Measurements from ENCODE around the gene AIM2. TPM values are rescaled to one million over a fixed set of nuclear protein-coding genes. Genes with fewer than 3 reads are reported as not detected.

The AIM2 gene
- total RNA-seq, 1 donor from 2014 or later, result not detected

GRCh38 chr1:159081626-159082025, 5.1 kb upstream of the AIM2 start:
- H3K4me3 ChIP-seq, result no peak overlapping the region
- DNase-seq (ENCODE audit: extremely low spot score in 2 of 2), result no peak
- no peaks in the 10 kb centered on the region for H3K36me3 ChIP-seq
- intact Hi-C loops (cut with DNase I), result no loop called here
- H3K4me1 ChIP-seq, result peaks cover 8% of the 10 kb centered on the region
- TF ChIP-seq, protein P1, sequence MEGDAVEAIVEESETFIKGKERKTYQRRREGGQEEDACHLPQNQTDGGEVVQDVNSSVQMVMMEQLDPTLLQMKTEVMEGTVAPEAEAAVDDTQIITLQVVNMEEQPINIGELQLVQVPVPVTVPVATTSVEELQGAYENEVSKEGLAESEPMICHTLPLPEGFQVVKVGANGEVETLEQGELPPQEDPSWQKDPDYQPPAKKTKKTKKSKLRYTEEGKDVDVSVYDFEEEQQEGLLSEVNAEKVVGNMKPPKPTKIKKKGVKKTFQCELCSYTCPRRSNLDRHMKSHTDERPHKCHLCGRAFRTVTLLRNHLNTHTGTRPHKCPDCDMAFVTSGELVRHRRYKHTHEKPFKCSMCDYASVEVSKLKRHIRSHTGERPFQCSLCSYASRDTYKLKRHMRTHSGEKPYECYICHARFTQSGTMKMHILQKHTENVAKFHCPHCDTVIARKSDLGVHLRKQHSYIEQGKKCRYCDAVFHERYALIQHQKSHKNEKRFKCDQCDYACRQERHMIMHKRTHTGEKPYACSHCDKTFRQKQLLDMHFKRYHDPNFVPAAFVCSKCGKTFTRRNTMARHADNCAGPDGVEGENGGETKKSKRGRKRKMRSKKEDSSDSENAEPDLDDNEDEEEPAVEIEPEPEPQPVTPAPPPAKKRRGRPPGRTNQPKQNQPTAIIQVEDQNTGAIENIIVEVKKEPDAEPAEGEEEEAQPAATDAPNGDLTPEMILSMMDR (IDR thresholded peaks at IDR 0.05), result no peak
- TF ChIP-seq POLR2AphosphoS5 (IDR thresholded peaks at IDR 0.05; ENCODE audit: insufficient read depth in 1 of 2, low read depth in 1 of 2) (no peak), POLR2A (IDR thresholded peaks at IDR 0.05) (no peak)
- no peaks in the 10 kb centered on the region for H3K27me3 ChIP-seq
- H3K27ac ChIP-seq, result no peak overlapping the region
- no peaks in the 10 kb centered on the region for H3K9me3 ChIP-seq

DNA sequence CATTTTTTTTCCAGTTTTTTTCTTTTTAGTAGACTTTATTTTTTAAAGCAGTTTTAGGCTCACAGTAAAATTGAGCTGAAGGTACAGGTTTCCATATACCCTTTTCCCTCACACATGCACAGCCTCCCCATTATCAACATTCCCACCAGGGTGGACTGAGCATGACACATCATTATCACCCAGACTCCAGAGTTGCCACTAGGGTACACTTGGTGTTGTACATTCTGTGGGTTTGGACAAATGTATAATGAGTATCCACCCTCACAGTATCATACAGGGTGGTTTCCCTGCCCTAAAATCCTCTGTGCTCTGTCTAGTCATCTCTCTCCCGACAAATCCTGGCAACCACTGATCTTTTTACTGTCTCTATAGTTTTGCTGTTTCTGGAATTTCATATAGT, 3.0 kb upstream of the AIM2 start:
- DNase-seq (ENCODE audit: extremely low spot score in 2 of 2), result no peak
- H3K27ac ChIP-seq, result no peak overlapping the region
- H3K9me3 ChIP-seq, result no peaks in the 10 kb centered on the region
- intact Hi-C loops (cut with DNase I), result loop anchor here (10.0 kb wide), 1 partner anchor 875 kb away; no protein-coding TSS in a partner anchor
- H3K36me3 ChIP-seq, result no peaks in the 10 kb centered on the region
- no peak overlapping the region for H3K4me3 ChIP-seq
- TF ChIP-seq, protein P1 (IDR thresholded peaks at IDR 0.05), result no peak
- H3K4me1 ChIP-seq, result peaks cover 8% of the 10 kb centered on the region
- no peaks in the 10 kb centered on the region for H3K27me3 ChIP-seq

DNA sequence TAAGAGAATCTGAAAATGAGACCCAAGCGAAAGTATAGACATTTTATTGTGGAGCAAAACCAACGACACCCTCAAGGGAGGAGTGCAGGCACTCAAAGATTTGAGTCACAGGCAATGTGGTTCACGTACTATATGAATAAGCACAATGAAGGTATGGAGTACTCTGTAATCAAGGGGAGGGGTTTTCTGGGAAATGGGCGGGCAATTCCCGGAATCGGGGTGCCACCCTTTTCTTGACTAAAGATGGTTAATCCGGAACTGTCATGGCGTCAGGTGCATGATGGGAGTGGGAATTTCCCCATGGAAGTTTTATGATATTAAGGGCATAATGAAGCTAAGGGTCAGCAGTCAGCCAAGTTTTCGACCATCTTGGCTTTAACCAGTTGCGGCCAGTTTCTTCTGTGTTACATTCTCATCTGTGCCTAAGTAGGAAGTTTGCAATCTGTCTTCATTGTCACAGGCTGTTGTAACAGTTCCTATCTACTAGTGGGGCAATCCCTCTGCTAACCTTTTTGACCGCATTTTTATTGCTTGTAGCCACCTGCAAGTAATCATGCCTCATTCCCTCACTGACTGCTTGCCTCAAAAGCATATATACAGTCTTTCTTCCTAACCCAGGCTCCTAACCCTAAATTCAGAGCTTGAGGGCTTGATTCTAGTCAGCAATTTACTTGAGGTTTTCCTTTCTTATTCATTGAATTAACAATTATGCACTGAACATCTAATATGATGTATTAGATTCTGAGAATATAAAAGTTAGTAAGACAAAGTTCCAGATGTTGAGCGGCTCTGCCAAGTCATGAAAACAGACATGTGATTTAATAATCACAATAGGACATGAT, 775 bp upstream of the AIM2 start:
- TF ChIP-seq, protein P1 (IDR thresholded peaks at IDR 0.05), result no peak
- H3K36me3 ChIP-seq, result no peaks in the 10 kb centered on the region
- intact Hi-C loops (cut with DNase I), result loop anchor here (10.0 kb wide), 1 partner anchor 873 kb away; no protein-coding TSS in a partner anchor
- peaks cover 8% of the 10 kb centered on the region for H3K4me1 ChIP-seq
- H3K27me3 ChIP-seq, result no peaks in the 10 kb centered on the region
- no peaks in the 10 kb centered on the region for H3K9me3 ChIP-seq
- peak overlapping the region; percentile 39 for H3K27ac ChIP-seq
- no peak overlapping the region for H3K4me3 ChIP-seq
- DNase-seq (ENCODE audit: extremely low spot score in 2 of 2), result no peak

DNA sequence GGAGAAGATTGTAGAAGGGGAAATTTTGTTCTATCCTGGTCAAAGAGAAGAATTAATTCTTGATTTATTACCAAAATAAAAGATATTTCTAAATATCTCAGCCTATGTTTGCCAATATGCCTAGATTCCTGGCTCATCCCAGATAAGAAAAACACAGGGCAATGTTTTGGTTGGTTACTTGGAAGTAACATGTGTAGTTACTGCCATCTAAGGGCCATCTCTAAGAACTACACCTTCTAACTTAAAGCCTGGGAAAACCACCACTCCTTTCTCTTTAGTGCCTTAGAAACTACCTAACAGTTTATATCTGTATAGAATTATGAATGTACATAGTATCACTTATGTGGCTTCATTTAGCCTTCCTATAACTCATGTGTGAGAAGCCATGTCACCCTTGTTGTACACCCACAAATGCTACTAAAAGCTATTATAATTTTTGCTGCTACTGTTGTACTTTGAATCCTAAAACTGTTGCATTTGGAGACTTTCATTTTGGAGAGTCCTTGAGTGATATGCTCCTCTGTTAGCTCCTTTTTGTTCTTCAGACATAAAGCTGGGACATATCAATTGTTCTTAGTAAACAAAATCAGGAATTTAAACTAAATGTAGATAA, 4.5 kb downstream of the AIM2 start:
- no peak for TF ChIP-seq POLR2A (IDR thresholded peaks at IDR 0.05)
- TF ChIP-seq, protein P1 (IDR thresholded peaks at IDR 0.05), result peak; percentile 56 to 72 (median 67)
- Histone ChIP-seq H3K36me3 (no peaks in the 10 kb centered on the region), H3K9me3 (no peaks in the 10 kb centered on the region), H3K27ac (no peak overlapping the region), H3K4me1 (no peaks in the 10 kb centered on the region), H3K27me3 (no peaks in the 10 kb centered on the region), H3K4me3 (no peak overlapping the region)
- DNase-seq (ENCODE audit: extremely low spot score in 2 of 2), result no peak
- intact Hi-C loops (cut with DNase I), result loop anchor here (10.0 kb wide), 1 partner anchor 867 kb away; no protein-coding TSS in a partner anchor

GRCh38 chr1:159068886-159069285, 7.7 kb downstream of the AIM2 start:
- TF ChIP-seq POLR2A (IDR thresholded peaks at IDR 0.05) (no peak), POLR2AphosphoS5 (IDR thresholded peaks at IDR 0.05; ENCODE audit: insufficient read depth in 1 of 2, low read depth in 1 of 2) (no peak)
- TF ChIP-seq, protein P1 (IDR thresholded peaks at IDR 0.05), result no peak
- no peaks in the 10 kb centered on the region for H3K9me3 ChIP-seq
- intact Hi-C loops (cut with DNase I), result no loop called here
- no peak for DNase-seq (ENCODE audit: extremely low spot score in 2 of 2)
- H3K27ac ChIP-seq, result no peak overlapping the region
- no peaks in the 10 kb centered on the region for H3K4me1 ChIP-seq
- no peak overlapping the region for H3K4me3 ChIP-seq
- no peaks in the 10 kb centered on the region for H3K36me3 ChIP-seq
- H3K27me3 ChIP-seq, result no peaks in the 10 kb centered on the region

All from vagina (tissue), 2 donors.